ENCODE results near the gene RILPL1. TPM values are rescaled to one million over a fixed set of nuclear protein-coding genes. Genes with fewer than 3 reads are reported as not detected.
"Not testable (repeated sequence)": the region's sequence is repeated elsewhere in the genome, so short reads cannot be mapped to it uniquely, and the experiment has no call there.

Gene RILPL1
- total and polyA plus RNA-seq, 7 donors: 1.4 to 30.5 (median 12.1) TPM

DNA sequence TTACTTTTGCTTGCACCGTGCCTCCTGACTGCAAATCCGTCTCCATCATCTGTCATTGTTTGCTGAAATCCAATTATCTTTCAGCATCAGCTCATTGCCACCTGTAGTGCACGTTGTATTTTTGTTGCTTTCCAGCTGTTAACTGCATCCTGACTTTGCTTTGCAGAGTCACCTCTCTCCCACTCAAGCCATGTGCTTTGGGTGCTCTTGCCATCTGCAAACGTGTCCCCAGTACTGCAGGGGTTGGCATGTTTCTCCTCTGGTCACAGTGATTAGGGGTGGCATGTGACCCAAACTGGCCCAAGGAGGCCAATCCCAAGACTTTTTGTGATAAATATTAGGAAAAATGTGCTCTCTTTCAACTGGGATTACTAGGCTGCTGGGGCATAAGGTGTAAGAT lies 40.4 kb upstream of the RILPL1 start:
- WGBS, 2 donors: 35 to 41% methylated on average over 4 of the region's 4 CpGs
- no peak overlapping the region for H3K27ac ChIP-seq
- H3K27me3 ChIP-seq: no peaks in the 10 kb centered on the region
- intact Hi-C loops (cut with DNase I): no loop called here
- peaks cover 0 to 4% (median 0%) of the 10 kb centered on the region in 4 donors for H3K4me1 ChIP-seq
- H3K4me3 ChIP-seq: no peak overlapping the region
- no peak for DNase-seq
- no peak for TF ChIP-seq EP300 (IDR thresholded peaks at IDR 0.05)
- TF ChIP-seq, protein P1, sequence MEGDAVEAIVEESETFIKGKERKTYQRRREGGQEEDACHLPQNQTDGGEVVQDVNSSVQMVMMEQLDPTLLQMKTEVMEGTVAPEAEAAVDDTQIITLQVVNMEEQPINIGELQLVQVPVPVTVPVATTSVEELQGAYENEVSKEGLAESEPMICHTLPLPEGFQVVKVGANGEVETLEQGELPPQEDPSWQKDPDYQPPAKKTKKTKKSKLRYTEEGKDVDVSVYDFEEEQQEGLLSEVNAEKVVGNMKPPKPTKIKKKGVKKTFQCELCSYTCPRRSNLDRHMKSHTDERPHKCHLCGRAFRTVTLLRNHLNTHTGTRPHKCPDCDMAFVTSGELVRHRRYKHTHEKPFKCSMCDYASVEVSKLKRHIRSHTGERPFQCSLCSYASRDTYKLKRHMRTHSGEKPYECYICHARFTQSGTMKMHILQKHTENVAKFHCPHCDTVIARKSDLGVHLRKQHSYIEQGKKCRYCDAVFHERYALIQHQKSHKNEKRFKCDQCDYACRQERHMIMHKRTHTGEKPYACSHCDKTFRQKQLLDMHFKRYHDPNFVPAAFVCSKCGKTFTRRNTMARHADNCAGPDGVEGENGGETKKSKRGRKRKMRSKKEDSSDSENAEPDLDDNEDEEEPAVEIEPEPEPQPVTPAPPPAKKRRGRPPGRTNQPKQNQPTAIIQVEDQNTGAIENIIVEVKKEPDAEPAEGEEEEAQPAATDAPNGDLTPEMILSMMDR (IDR thresholded peaks at IDR 0.05): no peak
- no peak for TF ChIP-seq POLR2AphosphoS5 (IDR thresholded peaks at IDR 0.05)
- no peak for TF ChIP-seq POLR2A (IDR thresholded peaks at IDR 0.05)
- no peaks in the 10 kb centered on the region for H3K9me3 ChIP-seq
- H3K36me3 ChIP-seq: no peaks in the 10 kb centered on the region

DNA sequence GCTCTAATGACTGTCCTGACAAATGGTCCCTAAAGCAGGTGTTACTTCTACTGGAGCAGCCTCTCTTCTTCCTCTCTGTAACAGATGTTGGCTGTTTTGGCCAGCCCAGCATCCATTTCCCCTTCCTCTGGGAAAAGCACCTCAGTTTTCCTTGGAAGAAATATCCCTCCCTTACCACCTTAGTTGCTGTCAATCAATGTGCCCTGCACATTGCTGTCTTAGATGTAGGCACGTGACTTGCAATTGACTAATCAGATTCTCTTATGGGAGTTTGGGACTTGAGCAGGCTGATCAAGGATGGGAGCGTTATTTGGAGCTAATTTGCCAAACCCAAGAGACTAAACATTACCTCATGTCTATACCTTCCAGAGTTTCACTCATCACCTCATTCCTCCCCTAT lies 38.9 kb upstream of the RILPL1 start:
- intact Hi-C loops (cut with DNase I): no loop called here
- Histone ChIP-seq H3K36me3 (no peaks in the 10 kb centered on the region), H3K9me3 (no peaks in the 10 kb centered on the region), H3K4me1 (peaks cover 0 to 4% (median 0%) of the 10 kb centered on the region in 4 donors), H3K27ac (no peak overlapping the region), H3K27me3 (no peaks in the 10 kb centered on the region), H3K4me3 (no peak overlapping the region)
- WGBS, 2 donors: 59 to 62% methylated on average over 2 of the region's 2 CpGs
- no peak for DNase-seq
- TF ChIP-seq, protein P1 (IDR thresholded peaks at IDR 0.05): no peak
- no peak for TF ChIP-seq POLR2A (IDR thresholded peaks at IDR 0.05)
- TF ChIP-seq POLR2AphosphoS5 (IDR thresholded peaks at IDR 0.05): no peak
- TF ChIP-seq EP300 (IDR thresholded peaks at IDR 0.05): no peak

DNA sequence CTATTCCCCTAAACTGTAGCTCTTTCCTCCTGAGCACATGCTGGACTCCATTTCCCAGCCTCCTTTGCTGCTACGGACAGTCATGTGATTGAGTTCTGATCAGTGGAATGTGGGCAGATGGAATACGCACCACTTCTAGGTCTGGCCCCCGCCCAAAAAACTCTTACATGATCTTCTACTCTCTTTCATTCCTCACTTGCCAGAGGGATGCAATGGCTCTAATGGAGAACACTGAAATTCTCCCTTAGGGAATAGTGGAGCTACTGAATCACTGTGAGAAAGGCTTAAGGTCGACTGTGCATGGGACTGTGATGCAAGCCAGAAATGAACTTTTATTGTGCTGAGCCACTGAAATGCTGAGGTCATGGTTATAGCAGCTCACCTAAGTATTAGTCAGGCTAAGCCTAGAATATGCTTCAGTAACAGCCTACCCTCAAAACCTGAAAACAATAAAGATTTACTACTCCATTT lies 37.9 kb upstream of the RILPL1 start:
- no peak overlapping the region for H3K27ac ChIP-seq
- intact Hi-C loops (cut with DNase I): no loop called here
- peak in 2 of 4 donors; percentile 16 to 22 for TF ChIP-seq POLR2AphosphoS5 (IDR thresholded peaks at IDR 0.05)
- TF ChIP-seq POLR2A (IDR thresholded peaks at IDR 0.05): no peak
- TF ChIP-seq EP300 (IDR thresholded peaks at IDR 0.05): no peak
- peak; percentile 86 for DNase-seq
- no peaks in the 10 kb centered on the region for H3K27me3 ChIP-seq
- H3K36me3 ChIP-seq: no peaks in the 10 kb centered on the region
- peaks cover 0 to 4% (median 0%) of the 10 kb centered on the region in 4 donors for H3K4me1 ChIP-seq
- H3K9me3 ChIP-seq: no peaks in the 10 kb centered on the region
- 36 to 57% methylated on average over 4 of the region's 4 CpGs for WGBS, 2 donors
- H3K4me3 ChIP-seq: no peak overlapping the region

DNA sequence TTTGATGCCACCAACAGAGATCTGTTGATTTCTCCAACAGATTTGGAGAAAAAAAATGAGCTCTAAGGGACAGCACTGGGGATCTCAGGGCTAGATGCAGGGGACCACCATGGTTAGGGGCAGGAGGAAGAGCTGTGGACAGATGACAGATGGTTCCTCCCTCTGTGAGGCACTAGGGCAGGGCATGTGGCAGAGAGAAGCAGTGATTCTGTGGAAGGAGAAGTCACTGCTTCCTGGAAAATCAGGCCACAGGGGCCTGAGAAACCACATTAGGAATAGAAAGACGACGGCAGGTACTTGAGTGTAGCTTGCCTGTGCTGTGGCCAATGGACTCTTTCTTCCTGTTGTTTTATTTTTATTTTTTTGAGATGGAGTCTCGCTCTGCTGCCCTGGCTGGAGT lies 25.9 kb upstream of the RILPL1 start:
- H3K36me3 ChIP-seq: no peaks in the 10 kb centered on the region
- intact Hi-C loops (cut with DNase I): no loop called here
- no peaks in the 10 kb centered on the region for H3K9me3 ChIP-seq
- H3K27me3 ChIP-seq: no peaks in the 10 kb centered on the region
- H3K27ac ChIP-seq: no peak overlapping the region
- H3K4me1 ChIP-seq: no peaks in the 10 kb centered on the region
- 67 to 73% methylated on average over 3 of the region's 3 CpGs for WGBS, 2 donors
- no peak overlapping the region for H3K4me3 ChIP-seq
- TF ChIP-seq EP300 (IDR thresholded peaks at IDR 0.05): no peak
- TF ChIP-seq, protein P1 (IDR thresholded peaks at IDR 0.05): no peak
- DNase-seq: no peak

DNA sequence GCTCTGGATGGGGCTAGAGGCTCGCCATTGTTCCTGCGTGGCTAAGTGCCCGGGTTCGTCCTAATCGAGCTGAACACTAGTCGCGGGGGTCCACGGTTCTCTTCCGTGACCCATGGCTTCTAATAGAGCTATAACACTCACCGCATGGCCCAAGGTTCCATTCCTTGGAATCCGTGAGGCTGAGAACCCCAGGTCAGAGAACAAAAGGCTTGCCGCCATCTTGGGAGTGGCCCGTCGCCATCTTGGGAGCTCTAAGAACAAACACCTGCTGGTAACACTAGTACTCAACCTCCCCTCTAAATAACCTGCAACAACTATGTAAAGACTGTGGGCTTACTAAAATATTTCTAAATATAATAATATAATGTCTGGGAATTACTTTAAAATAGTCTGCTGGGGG lies 25.0 kb upstream of the RILPL1 start:
- H3K4me3 ChIP-seq; DNase-seq; intact Hi-C loops (cut with DNase I); H3K9me3 ChIP-seq; H3K36me3 ChIP-seq; H3K27ac ChIP-seq; H3K27me3 ChIP-seq; H3K4me1 ChIP-seq: not testable (repeated sequence)
- WGBS, 2 donors: 95 to 96% methylated on average over 14 of the region's 14 CpGs

DNA sequence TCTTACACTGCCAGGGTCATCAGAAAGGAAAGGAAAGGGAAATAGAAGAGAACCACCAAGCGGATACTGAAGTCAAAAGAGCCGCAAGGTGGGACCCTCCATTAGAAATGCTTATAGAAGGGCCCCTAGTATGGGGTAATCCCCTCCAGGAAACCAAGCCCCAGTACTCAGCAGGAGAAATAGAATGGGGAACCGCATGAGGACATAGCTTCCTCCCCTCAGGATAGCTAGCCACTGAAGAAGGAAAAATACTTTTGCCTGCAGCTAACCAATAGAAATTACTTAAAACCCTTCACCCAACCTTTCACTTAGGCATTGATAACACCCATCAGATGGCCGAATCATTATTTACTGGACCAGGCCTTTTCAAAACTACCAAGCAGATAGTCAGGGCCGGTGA lies 21.3 kb upstream of the RILPL1 start:
- H3K4me3 ChIP-seq; H3K27ac ChIP-seq; H3K9me3 ChIP-seq; H3K27me3 ChIP-seq; DNase-seq; H3K4me1 ChIP-seq; intact Hi-C loops (cut with DNase I); H3K36me3 ChIP-seq: not testable (repeated sequence)
- WGBS, 2 donors: 94 to 95% methylated on average over 5 of the region's 5 CpGs

DNA sequence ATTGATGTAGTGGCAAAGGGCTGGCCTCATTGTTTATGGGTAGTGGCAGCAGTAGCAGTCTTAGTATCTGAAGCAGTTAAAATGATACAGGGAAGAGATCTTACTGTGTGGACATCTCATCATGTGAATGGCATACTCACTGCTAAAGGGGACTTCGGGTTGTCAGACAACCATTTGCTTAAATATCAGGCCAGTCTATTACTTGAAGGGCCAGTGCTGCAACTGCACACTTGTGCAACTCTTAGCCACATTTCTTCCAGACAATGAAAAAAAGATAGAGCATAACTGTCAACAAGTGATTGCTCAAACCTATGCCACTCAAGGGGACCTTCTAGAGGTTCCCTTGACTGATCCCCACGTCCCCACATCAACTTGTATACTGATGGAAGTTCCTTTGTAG lies 20.6 kb upstream of the RILPL1 start:
- H3K9me3 ChIP-seq; H3K27me3 ChIP-seq; intact Hi-C loops (cut with DNase I); DNase-seq; H3K36me3 ChIP-seq; H3K4me1 ChIP-seq; H3K27ac ChIP-seq; H3K4me3 ChIP-seq: not testable (repeated sequence)
- WGBS, 2 donors: 58 to 75% methylated on average over 2 of the region's 2 CpGs

Measured in sigmoid colon (tissue), 7 donors.